Activated CD8-positive, alpha-beta T cell treated with anti-CD3 and anti-CD28 coated beads for 36 hours (primary cell): Measurements from ENCODE around the gene MMP2. TPM values are rescaled to one million over a fixed set of nuclear protein-coding genes. Genes with fewer than 3 reads are reported as not detected.

Experiments
- ATAC-seq: fragments of 200-7000 bp; cut with Tn5 transposase; one replicate; pipeline ENCODE4 v1.10.0; 2021; ENCODE audit warnings: mild to moderate bottlenecking, moderate library complexity
- CTCF ChIA-PET: fragments of 350-600 bp; sonication (Branson Sonifier 250); formaldehyde crosslinking; loops from one replicate; lab custom pipeline; 2021; ENCODE audit warnings: antibody characterized with exemption; lab: Charles Lee
- POLR2A ChIA-PET: fragments of 350-600 bp; sonication (Branson Sonifier 250); formaldehyde crosslinking; loops from one replicate; lab custom pipeline; 2021; ENCODE audit warnings: antibody characterized with exemption; lab: Charles Lee
- DNase-seq: peaks from one replicate; pipeline ENCODE4 v3.0.0-alpha.2; 2020
- H3K27ac Mint-ChIP-seq: one replicate; pipeline ENCODE4 v1.8.0; 2021; ENCODE audit warnings: mild to moderate bottlenecking, mixed read lengths
- H3K27me3 Mint-ChIP-seq: one replicate; pipeline ENCODE4 v1.8.0; 2021; ENCODE audit warnings: mixed read lengths
- H3K36me3 Mint-ChIP-seq: one replicate; pipeline ENCODE4 v1.8.0; 2021; ENCODE audit warnings: low read depth, mixed read lengths
- H3K4me1 Mint-ChIP-seq: one replicate; pipeline ENCODE4 v1.8.0; 2021; ENCODE audit warnings: low read depth, mixed read lengths
- H3K4me3 Mint-ChIP-seq: one replicate; pipeline ENCODE4 v1.8.0; 2021; ENCODE audit warnings: mild to moderate bottlenecking, moderate library complexity, mixed read lengths
- H3K9me3 Mint-ChIP-seq: one replicate; pipeline ENCODE4 v1.8.0; 2021; ENCODE audit warnings: mixed read lengths
- intact Hi-C: fragments of 100-400 bp; cut with micrococcal nuclease; formaldehyde crosslinking; loops from one replicate; pipeline ENCODE4 v1.10.0; 2022
- total RNA-seq, 2 experiments: library from RNA; stranded (reverse); gene quantifications; one replicate each; pipeline ENCODE4 v1.2.3, GENCODE V29; 2021
- TF ChIP-seq, protein P1 (sequence below): fragments of 200-600 bp; IDR thresholded peaks from one replicate; pipeline ENCODE4 v1.8.0; 2022; ENCODE audit warnings: antibody characterized with exemption, mild to moderate bottlenecking

MMP2 gene
- total RNA-seq, 2 experiments from 2014 or later = not detected

DNA sequence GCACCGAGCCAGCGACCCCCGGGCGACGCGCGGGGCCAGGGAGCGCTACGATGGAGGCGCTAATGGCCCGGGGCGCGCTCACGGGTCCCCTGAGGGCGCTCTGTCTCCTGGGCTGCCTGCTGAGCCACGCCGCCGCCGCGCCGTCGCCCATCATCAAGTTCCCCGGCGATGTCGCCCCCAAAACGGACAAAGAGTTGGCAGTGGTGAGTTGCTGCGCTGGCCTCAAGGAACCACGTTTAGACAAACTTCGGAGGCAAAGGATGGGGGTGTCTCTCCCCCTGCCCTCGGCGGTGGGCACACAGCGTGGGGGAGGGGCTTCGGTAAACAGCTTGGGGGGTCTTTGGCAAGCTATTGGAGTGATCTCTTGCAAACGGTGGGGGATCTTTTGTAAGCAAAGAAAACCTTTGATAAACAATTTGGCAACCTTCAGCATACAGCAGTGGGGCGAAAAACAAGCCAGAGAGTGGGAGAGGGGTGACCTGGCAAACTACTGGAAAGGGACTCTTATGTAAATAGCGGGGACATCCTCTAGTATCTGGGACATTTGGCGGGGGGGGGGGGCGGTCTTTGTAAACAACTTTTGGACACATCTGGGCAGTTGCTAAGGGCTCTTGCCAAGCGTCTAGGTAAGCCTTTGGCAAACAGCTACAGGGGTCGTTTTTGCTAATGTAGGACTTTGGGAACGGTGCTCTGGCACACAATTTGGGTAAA lies 587 bp downstream of the MMP2 start:
- peaks cover 31% of the 10 kb centered on the region for H3K27me3 Mint-ChIP-seq
- CTCF ChIA-PET = interaction anchor here (0.6 to 1.1 kb wide), 2 partner anchors 15 to 808 kb away, joined by 3 read pairs; no protein-coding TSS in a partner anchor

GRCh38 chr16:55480228-55480655 lies 1.2 kb downstream of the MMP2 start:
- Mint-ChIP-seq H3K27ac (no peak overlapping the region), H3K4me3 (no peak overlapping the region), H3K4me1 (no peaks in the 10 kb centered on the region), H3K9me3 (no peaks in the 10 kb centered on the region), H3K27me3 (peaks cover 31% of the 10 kb centered on the region), H3K36me3 (no peaks in the 10 kb centered on the region)
- no peak for DNase-seq
- TF ChIP-seq, protein P1, sequence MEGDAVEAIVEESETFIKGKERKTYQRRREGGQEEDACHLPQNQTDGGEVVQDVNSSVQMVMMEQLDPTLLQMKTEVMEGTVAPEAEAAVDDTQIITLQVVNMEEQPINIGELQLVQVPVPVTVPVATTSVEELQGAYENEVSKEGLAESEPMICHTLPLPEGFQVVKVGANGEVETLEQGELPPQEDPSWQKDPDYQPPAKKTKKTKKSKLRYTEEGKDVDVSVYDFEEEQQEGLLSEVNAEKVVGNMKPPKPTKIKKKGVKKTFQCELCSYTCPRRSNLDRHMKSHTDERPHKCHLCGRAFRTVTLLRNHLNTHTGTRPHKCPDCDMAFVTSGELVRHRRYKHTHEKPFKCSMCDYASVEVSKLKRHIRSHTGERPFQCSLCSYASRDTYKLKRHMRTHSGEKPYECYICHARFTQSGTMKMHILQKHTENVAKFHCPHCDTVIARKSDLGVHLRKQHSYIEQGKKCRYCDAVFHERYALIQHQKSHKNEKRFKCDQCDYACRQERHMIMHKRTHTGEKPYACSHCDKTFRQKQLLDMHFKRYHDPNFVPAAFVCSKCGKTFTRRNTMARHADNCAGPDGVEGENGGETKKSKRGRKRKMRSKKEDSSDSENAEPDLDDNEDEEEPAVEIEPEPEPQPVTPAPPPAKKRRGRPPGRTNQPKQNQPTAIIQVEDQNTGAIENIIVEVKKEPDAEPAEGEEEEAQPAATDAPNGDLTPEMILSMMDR = no peak
- intact Hi-C loops = no loop called here
- ChIA-PET CTCF (interaction anchor here (0.6 to 1.1 kb wide), 2 partner anchors 16 to 807 kb away, joined by 3 read pairs; no protein-coding TSS in a partner anchor), POLR2A (no interaction called here)
- ATAC-seq = no peak

More for the DNA sequence above, 587 bp downstream of the MMP2 start:
- no peak overlapping the region for H3K4me3 Mint-ChIP-seq
- H3K9me3 Mint-ChIP-seq = no peaks in the 10 kb centered on the region
- H3K4me1 Mint-ChIP-seq = no peaks in the 10 kb centered on the region
- ATAC-seq (no peak), DNase-seq (no peak)
- TF ChIP-seq, protein P1 = no peak
- POLR2A ChIA-PET = no interaction called here
- H3K36me3 Mint-ChIP-seq = no peaks in the 10 kb centered on the region
- no peak overlapping the region for H3K27ac Mint-ChIP-seq
- intact Hi-C loops = no loop called here

GRCh38 chr16:55481023-55481422 lies 2.0 kb downstream of the MMP2 start:
- H3K36me3 Mint-ChIP-seq = no peaks in the 10 kb centered on the region
- no peak overlapping the region for H3K27ac Mint-ChIP-seq
- ATAC-seq = no peak
- H3K27me3 Mint-ChIP-seq = peaks cover 31% of the 10 kb centered on the region
- TF ChIP-seq, protein P1 = no peak
- H3K9me3 Mint-ChIP-seq = no peaks in the 10 kb centered on the region
- no peak overlapping the region for H3K4me3 Mint-ChIP-seq
- DNase-seq = no peak
- H3K4me1 Mint-ChIP-seq = no peaks in the 10 kb centered on the region
- CTCF ChIA-PET = no interaction called here
- intact Hi-C loops = no loop called here
- POLR2A ChIA-PET = no interaction called here

GRCh38 chr16:55482056-55482455 lies 3.1 kb downstream of the MMP2 start:
- DNase-seq (no peak), ATAC-seq (no peak)
- TF ChIP-seq, protein P1 = no peak
- H3K4me1 Mint-ChIP-seq = no peaks in the 10 kb centered on the region
- H3K9me3 Mint-ChIP-seq = no peaks in the 10 kb centered on the region
- H3K4me3 Mint-ChIP-seq = no peak overlapping the region
- intact Hi-C loops = no loop called here
- H3K27me3 Mint-ChIP-seq = peaks cover 28% of the 10 kb centered on the region
- POLR2A ChIA-PET = no interaction called here
- no peaks in the 10 kb centered on the region for H3K36me3 Mint-ChIP-seq
- CTCF ChIA-PET = no interaction called here
- no peak overlapping the region for H3K27ac Mint-ChIP-seq

- DNase-seq = no peak
- intact Hi-C loops = no loop called here
- CTCF ChIA-PET = no interaction called here
These were observed 8.2 kb downstream of the MMP2 start for GRCh38 chr16:55487048-55487803.

More at GRCh38 chr16:55487048-55487803, 8.2 kb downstream of the MMP2 start:
- H3K4me1 Mint-ChIP-seq = no peaks in the 10 kb centered on the region
- TF ChIP-seq, protein P1 = no peak
- no peaks in the 10 kb centered on the region for H3K9me3 Mint-ChIP-seq
- no peaks in the 10 kb centered on the region for H3K27me3 Mint-ChIP-seq
- POLR2A ChIA-PET = interaction anchor here (0.5 kb wide), 1 partner anchor 186 kb away, joined by 3 read pairs; no protein-coding TSS in a partner anchor
- H3K36me3 Mint-ChIP-seq = no peaks in the 10 kb centered on the region
- H3K4me3 Mint-ChIP-seq = no peak overlapping the region
- no peak overlapping the region for H3K27ac Mint-ChIP-seq
- no peak for ATAC-seq
